Natural killer cell (primary cell): ENCODE measurements around the gene ZCRB1. TPM values are rescaled to one million over a fixed set of nuclear protein-coding genes. Genes with fewer than 3 reads are reported as not detected.

Experiments
- ATAC-seq, 3 donors: fragments of 150-1000 bp in 2 of 3; fragments of 200-7000 bp in 1 of 3; cut with Tn5 transposase; 1 replicate in 1 of 3; 2 replicates in 2 of 3; pipeline ENCODE4 v1.10.0; 2021; ENCODE audit warnings: mild to moderate bottlenecking in 2 of 3, moderate library complexity in 2 of 3
- DNase-seq, 2 donors: peaks; one replicate each; pipeline versions ENCODE4 v3.0.0 to v3.0.0-alpha.2; 2013 to 2021; ENCODE audit warnings: mixed read lengths in 1 of 2
- H3K27ac ChIP-seq: one replicate; pipeline ENCODE4 v1.5.1; 2013; ENCODE audit warnings: mild to moderate bottlenecking, low read length
- H3K27me3 ChIP-seq: one replicate; pipeline ENCODE4 v1.6.1; 2013; ENCODE audit warnings: low read length; ENCODE audit not compliant: control insufficient read depth, insufficient read depth
- H3K36me3 ChIP-seq: one replicate; pipeline ENCODE4 v1.6.1; 2013; ENCODE audit warnings: low read length; ENCODE audit not compliant: control insufficient read depth, insufficient read depth
- H3K4me1 ChIP-seq: one replicate; pipeline ENCODE4 v1.6.1; 2013; ENCODE audit warnings: low read length; ENCODE audit not compliant: control insufficient read depth, insufficient read depth
- H3K4me3 ChIP-seq: one replicate; pipeline ENCODE4 v1.5.1; 2013; ENCODE audit warnings: low read length
- H3K9me3 ChIP-seq: one replicate; pipeline ENCODE4 v1.6.1; 2013; ENCODE audit warnings: low read length; ENCODE audit not compliant: control insufficient read depth, insufficient read depth
- H3K27ac Mint-ChIP-seq, 2 donors: one replicate each; pipeline ENCODE4 v1.8.0; 2022; ENCODE audit warnings: mild to moderate bottlenecking in 2 of 2, mixed read lengths in 2 of 2, moderate library complexity in 1 of 2
- H3K27me3 Mint-ChIP-seq, 2 donors: one replicate each; pipeline ENCODE4 v1.8.0; 2022; ENCODE audit warnings: low read depth in 2 of 2, mixed read lengths in 2 of 2
- H3K36me3 Mint-ChIP-seq: one replicate; pipeline ENCODE4 v1.8.0; 2022; ENCODE audit warnings: mixed read lengths
- H3K4me1 Mint-ChIP-seq, 2 donors: one replicate each; pipeline ENCODE4 v1.8.0; 2022; ENCODE audit warnings: mixed read lengths in 2 of 2
- H3K4me3 Mint-ChIP-seq: one replicate; pipeline ENCODE4 v1.8.0; 2022; ENCODE audit warnings: mild to moderate bottlenecking, moderate library complexity, mixed read lengths
- H3K9me3 Mint-ChIP-seq, 2 donors: one replicate each; pipeline ENCODE4 v1.8.0; 2022; ENCODE audit warnings: mixed read lengths in 2 of 2
- WGBS: methylation state at CpG from one replicate; pipeline ENCODE4 v1.1.7; 2013; ENCODE audit warnings: missing lambda C conversion rate; ENCODE audit not compliant: insufficient coverage; 5-methylcytosine and 5-hydroxymethylcytosine counted together
- intact Hi-C: fragments of 100-400 bp; cut with micrococcal nuclease; formaldehyde crosslinking; loops from one replicate; pipeline ENCODE4 v1.14.2; 2022
- total RNA-seq, 4 donors: library from RNA; stranded (reverse); fragments of 120-200 nt in 1 of 4; gene quantifications; one replicate each; pipeline versions ENCODE4 v1.2.3 to v1.2.4, GENCODE V29; 2013 to 2022
- TF ChIP-seq, protein P1 (sequence below): fragments of 200-600 bp; IDR thresholded peaks from one replicate; pipeline ENCODE4 v1.8.0; 2022; ENCODE audit warnings: antibody characterized with exemption

Gene ZCRB1
- total RNA-seq, 3 donors from 2014 or later (not counting 1 experiment from before 2014, with no cell fraction given): 28.0 to 35.9 (median 33.8) TPM

DNA sequence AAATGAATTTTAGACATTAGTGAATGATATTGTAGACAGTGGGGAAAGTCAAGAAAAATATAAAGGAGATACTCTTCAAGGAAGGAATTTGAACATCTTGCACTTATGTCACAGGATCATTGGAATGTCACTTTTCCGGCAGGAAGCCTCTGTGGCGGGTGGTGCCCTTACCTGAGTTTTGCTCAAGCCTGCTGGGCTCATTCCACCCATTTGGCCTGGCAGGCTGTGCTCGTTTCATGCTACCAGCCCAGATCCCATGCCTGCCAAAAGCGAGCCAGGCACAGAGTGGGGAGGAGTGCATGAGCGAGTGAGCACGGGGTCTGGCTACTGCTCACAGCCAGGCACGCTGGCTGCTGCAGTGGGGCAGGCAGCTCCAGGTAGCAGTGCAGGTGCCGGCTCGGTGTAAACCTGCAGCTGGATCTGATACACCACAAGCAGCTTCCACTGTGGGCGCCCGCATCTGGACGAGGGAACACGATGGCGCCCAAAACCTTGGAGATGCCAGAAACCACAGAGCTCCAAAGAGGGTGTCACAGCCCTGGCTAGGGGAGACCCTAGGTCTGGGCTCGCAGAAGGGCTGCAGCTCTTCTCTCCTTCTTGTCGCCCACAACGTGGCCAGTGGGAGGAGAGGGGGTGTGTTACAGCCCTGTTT, 59.2 kb downstream of the ZCRB1 start:
- DNase-seq (no peak), ATAC-seq (no peak)
- no peak overlapping the region for H3K27ac Mint-ChIP-seq
- intact Hi-C loops: no loop called here
- Histone ChIP-seq H3K9me3 (no peaks in the 10 kb centered on the region), H3K27me3 (no peaks in the 10 kb centered on the region), H3K36me3 (no peaks in the 10 kb centered on the region), H3K27ac (no peak overlapping the region), H3K4me3 (no peak overlapping the region), H3K4me1 (no peaks in the 10 kb centered on the region)
- no peaks in the 10 kb centered on the region for H3K36me3 Mint-ChIP-seq
- H3K27me3 Mint-ChIP-seq: peaks cover 5 to 9% of the 10 kb centered on the region in 2 donors
- H3K9me3 Mint-ChIP-seq: no peaks in the 10 kb centered on the region
- H3K4me1 Mint-ChIP-seq: peaks cover 0 to 7% of the 10 kb centered on the region in 2 donors
- 94% methylated on average over 15 of the region's 17 CpGs for WGBS
- TF ChIP-seq, protein P1, sequence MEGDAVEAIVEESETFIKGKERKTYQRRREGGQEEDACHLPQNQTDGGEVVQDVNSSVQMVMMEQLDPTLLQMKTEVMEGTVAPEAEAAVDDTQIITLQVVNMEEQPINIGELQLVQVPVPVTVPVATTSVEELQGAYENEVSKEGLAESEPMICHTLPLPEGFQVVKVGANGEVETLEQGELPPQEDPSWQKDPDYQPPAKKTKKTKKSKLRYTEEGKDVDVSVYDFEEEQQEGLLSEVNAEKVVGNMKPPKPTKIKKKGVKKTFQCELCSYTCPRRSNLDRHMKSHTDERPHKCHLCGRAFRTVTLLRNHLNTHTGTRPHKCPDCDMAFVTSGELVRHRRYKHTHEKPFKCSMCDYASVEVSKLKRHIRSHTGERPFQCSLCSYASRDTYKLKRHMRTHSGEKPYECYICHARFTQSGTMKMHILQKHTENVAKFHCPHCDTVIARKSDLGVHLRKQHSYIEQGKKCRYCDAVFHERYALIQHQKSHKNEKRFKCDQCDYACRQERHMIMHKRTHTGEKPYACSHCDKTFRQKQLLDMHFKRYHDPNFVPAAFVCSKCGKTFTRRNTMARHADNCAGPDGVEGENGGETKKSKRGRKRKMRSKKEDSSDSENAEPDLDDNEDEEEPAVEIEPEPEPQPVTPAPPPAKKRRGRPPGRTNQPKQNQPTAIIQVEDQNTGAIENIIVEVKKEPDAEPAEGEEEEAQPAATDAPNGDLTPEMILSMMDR: no peak
- no peak overlapping the region for H3K4me3 Mint-ChIP-seq

DNA sequence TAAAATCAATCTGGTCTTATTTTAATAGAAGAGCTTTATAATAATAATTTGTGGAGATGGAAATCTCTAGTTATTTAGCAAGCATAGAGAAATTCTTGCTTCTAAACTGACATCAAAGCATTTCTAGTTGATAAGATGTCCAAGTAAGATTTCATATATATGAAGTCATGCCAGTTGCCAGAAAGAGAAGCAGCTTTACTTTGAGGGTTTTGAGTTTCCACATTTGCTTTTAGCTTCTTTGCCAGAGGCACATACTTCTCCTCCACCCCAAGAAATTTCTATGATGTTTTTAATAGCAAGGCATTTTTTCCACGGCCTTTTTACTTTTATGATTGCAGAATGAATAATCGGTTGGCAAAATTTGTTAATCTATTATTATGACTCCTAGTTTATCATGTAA, 63.6 kb downstream of the ZCRB1 start:
- no peaks in the 10 kb centered on the region for H3K4me1 Mint-ChIP-seq
- Histone ChIP-seq H3K36me3 (no peaks in the 10 kb centered on the region), H3K4me1 (no peaks in the 10 kb centered on the region), H3K27me3 (no peaks in the 10 kb centered on the region), H3K27ac (no peak overlapping the region), H3K4me3 (no peak overlapping the region), H3K9me3 (no peaks in the 10 kb centered on the region)
- H3K9me3 Mint-ChIP-seq: no peaks in the 10 kb centered on the region
- ATAC-seq (no peak), DNase-seq (no peak)
- WGBS: no CpG with 5 or more reads among the region's 2 CpGs
- H3K27me3 Mint-ChIP-seq: peaks cover 5% of the 10 kb centered on the region in 2 donors
- H3K36me3 Mint-ChIP-seq: no peaks in the 10 kb centered on the region
- H3K27ac Mint-ChIP-seq: no peak overlapping the region
- no peak overlapping the region for H3K4me3 Mint-ChIP-seq
- intact Hi-C loops: no loop called here
- TF ChIP-seq, protein P1: no peak

Other genes with a start within 250 kb of the ZCRB1 start
- gene GXYLT1, start 181.2 kb downstream of the ZCRB1 start, total RNA-seq: 10 to 100 TPM; 12.3 to 13.0 (median 12.7) TPM
- gene YAF2, start 87.8 kb downstream of the ZCRB1 start, total RNA-seq: 100 to 1,000 TPM in 2 of 3 donors, 10 to 100 TPM in 1; 96.2 to 124 (median 101) TPM
- 100 to 1,000 TPM in 2 of 3 donors, 10 to 100 TPM in 1; 98.2 to 101 (median 101) TPM for gene PPHLN1, start 73 bp upstream of the ZCRB1 start, total RNA-seq